ENCODE measurements around the gene PPFIBP1. TPM values are rescaled to one million over a fixed set of nuclear protein-coding genes. Genes with fewer than 3 reads are reported as not detected.
"Not testable (repeated sequence)": the region's sequence is repeated elsewhere in the genome, so short reads cannot be mapped to it uniquely, and the experiment has no call there.

The PPFIBP1 gene
- total RNA-seq, 1 donor from 2014 or later, result 330 TPM

GRCh38 chr12:27703720-27704452 is 179.9 kb downstream of the PPFIBP1 start:
- ATAC-seq (peak; percentile 84), DNase-seq (ENCODE audit: missing footprints) (no peak)
- intact Hi-C loops (cut with DNase I), result loop anchor here (10.0 kb wide), 2 partner anchors 379 to 689 kb away; partner anchors contain the start of gene TM7SF3

- intact Hi-C loops (cut with DNase I), result loop anchor here (10.0 kb wide), 2 partner anchors 380 to 690 kb away; partner anchors contain the start of gene TM7SF3
- DNase-seq (ENCODE audit: missing footprints), result no peak
- ATAC-seq, result no peak
These were observed 181.3 kb downstream of the PPFIBP1 start for GRCh38 chr12:27705263-27705662.

DNA sequence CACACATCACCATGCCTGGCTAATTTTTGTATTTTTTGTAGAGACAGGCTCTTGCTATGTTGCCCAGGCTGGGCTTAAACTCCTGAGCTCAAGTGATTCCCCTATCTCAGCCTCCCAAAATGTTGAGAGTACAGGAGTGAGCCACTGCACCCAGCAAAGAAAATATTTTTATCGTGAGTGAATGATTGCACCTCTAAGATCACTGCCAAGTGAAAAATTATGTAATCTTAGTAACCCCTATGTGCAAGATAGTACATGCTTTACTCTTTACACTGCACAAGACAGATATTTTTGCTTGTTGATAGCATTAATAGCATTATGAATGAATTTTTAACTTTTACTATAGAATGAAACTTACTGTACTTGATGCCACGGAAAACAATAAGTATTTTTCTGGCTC is 183.2 kb downstream of the PPFIBP1 start:
- DNase-seq (ENCODE audit: missing footprints) (no peak), ATAC-seq (no peak)
- intact Hi-C loops (cut with DNase I), result loop anchor here (10.0 kb wide), 2 partner anchors 382 to 692 kb away; partner anchors contain the start of gene TM7SF3

DNA sequence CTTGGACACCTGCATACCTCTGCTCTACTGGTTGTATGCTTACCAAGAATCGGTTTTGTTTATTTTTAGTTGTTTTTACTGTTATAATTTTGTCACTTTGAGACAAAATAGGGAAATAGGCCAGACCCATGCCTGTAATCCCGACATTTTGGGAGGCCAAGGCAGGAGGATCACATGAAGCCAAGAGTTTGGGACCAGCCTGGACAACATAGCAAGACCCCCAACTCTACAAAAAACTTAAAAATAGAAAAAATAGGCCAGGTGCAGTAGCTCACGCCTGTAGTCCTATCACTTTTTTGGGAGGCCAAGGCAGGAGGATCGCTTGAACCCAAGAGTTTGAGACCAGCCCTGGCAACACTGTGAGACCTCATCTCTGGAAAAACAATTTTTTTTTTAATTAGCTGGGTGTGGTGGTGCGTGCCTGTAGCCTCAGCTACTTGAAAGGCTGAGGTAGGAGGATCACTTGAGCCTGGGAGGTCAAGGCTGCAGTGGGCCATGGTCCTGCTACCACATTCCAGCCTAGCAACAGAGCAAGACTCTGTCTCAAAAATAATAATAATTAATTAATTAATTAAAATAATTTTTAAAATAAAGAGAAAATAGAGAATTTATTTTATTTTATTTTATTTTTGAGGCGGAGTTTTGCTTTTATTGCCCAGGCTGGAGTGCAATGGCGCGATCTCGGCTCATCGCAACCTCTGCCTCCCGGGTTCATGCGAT is 185.4 kb downstream of the PPFIBP1 start:
- intact Hi-C loops (cut with DNase I), result loop anchor here (10.0 kb wide), 2 partner anchors 385 to 695 kb away; partner anchors contain the start of gene TM7SF3
- DNase-seq (ENCODE audit: missing footprints), result no peak
- ATAC-seq, result no peak

GRCh38 chr12:27709932-27710591 is 186.1 kb downstream of the PPFIBP1 start:
- intact Hi-C loops (cut with DNase I), result loop anchor here (10.0 kb wide), 3 partner anchors 385 to 695 kb away; partner anchors contain the start of genes CCDC91 and TM7SF3
- ATAC-seq (peak; percentile 53), DNase-seq (ENCODE audit: missing footprints) (no peak)

DNA sequence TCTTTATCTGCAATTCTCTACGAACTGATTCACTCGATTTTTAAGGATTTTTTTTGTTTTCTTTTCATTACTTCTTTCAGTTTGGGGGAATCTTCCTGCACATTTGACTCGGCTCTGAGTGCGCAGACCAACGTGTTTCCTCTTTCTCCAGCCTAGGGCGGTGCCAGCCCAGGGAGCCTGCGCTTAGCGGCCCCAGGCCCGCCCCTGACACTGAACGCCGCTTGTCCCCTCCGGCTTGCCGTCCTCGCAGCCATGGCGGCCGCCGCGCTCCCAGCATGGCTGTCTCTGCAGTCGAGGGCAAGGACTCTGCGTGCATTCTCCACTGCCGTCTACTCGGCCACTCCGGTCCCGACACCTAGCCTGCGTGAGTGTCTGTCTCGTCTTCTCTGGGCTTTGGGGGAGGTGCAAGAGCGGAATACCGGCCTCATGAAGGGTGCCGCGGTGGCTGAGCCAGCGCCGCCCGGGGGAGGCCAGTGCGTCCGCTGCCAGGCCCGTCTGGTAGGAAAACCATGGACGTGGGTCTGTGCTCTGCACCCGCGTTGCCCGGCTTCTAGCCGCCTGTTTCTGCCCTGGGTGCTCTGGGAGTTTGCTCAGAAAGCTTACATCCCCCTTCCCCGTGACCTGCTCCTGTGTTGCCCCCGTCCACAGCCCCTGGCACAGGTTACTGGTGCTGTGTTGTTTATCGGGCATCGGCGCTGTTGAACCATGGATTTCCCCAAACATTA is 186.7 kb downstream of the PPFIBP1 start, which contains the start of gene MRPS35:
Gene MRPS35, plus strand, starts transcription at position 241 of the 725 bp plus-strand sequence. Its CDS starts 12 bp downstream, at position 253.
- ATAC-seq (peak; percentile 98), DNase-seq (ENCODE audit: missing footprints) (peak; percentile 95)
- intact Hi-C loops (cut with DNase I), result loop anchor here (10.0 kb wide), 1 partner anchor 484 kb away; the partner anchor contains the start of gene CCDC91

DNA sequence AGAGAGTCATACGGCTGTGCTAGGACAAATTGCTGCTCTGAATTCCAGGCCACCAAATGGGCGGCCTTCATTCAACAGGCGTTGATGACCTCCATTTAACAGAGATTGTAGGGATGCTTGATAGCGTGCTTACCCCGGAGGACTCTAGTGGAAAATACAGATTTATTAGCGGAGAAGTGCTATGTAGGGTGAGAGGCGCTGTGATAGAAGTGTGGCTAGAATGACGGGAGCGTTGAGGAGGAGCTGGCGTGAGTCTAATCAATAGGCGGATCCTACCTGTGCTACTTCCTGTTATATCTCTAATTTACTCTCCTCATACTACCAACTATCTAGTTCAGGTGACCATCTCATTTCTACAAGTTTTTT is 187.3 kb downstream of the PPFIBP1 start:
- intact Hi-C loops (cut with DNase I), result loop anchor here (10.0 kb wide), 1 partner anchor 484 kb away; the partner anchor contains the start of gene CCDC91
- ATAC-seq (no peak), DNase-seq (ENCODE audit: missing footprints) (no peak)

- ATAC-seq, result no peak
- DNase-seq (ENCODE audit: missing footprints), result no peak
- intact Hi-C loops (cut with DNase I), result loop anchor here (10.0 kb wide), 1 partner anchor 483 kb away; the partner anchor contains the start of gene CCDC91
These were observed 188.0 kb downstream of the PPFIBP1 start for GRCh38 chr12:27711967-27712366.

DNA sequence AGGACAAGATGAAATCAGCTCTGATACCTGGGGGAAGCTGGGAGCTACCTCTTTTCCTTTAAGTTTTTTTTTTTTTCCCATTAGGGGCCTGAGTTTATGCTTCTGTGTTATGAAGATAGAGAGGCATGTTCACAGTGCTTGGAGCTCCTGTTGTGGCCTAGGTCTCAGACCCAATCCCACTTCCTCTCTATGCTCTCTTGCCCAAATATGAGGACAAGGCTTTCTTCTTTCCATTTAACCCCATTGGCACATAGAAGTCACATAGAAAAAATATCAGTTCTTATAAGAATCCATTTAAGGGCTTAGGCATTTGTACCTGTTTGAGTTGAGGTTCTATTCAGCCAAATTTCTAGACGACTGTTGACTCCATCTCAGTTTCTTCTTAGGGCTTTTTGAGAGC is 199.2 kb downstream of the PPFIBP1 start:
- intact Hi-C loops (cut with DNase I), result no loop called here
- no peak for DNase-seq (ENCODE audit: missing footprints)
- ATAC-seq, result no peak

- intact Hi-C loops (cut with DNase I), result loop anchor here (10.0 kb wide), 1 partner anchor 1145 kb away; no protein-coding TSS in a partner anchor
- DNase-seq (ENCODE audit: missing footprints), result no peak
- ATAC-seq, result no peak
These were observed 206.1 kb downstream of the PPFIBP1 start for GRCh38 chr12:27730097-27730588.

GRCh38 chr12:27732281-27732680 is 208.3 kb downstream of the PPFIBP1 start:
- intact Hi-C loops (cut with DNase I), result loop anchor here (2.0 to 10.0 kb wide), 2 partner anchors 209 to 1143 kb away; no protein-coding TSS in a partner anchor
- no peak for DNase-seq (ENCODE audit: missing footprints)
- no peak for ATAC-seq

DNA sequence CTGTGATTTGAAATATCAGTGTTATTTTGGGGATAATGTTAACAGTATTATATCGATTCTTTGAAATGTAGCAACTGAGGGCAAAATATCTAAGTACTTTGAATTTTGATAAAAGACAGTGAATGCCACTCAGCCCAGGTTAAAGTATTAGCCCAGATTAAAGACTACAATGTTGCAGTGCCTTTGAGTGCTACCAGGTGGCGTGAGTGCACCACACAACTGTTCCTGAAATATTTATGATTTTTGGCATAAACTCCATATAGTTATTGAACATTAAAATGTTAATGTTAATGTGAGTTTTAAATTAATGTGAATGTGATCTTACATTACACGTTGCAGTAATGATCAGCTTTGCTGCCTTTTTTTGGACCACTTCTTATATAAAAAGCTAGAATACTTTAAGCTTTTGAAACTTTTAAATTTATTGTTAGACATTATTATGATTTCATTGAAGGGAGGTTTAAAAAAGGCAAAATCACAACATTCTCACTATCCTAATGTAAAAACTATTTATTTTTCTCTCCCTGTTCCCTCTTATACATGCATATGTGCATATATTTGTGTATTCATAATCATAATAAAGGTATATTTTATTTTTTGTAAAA is 209.1 kb downstream of the PPFIBP1 start:
- no peak for DNase-seq (ENCODE audit: missing footprints)
- no peak for ATAC-seq
- intact Hi-C loops (cut with DNase I), result loop anchor here (1.0 to 10.0 kb wide), 3 partner anchors 88 to 1142 kb away; no protein-coding TSS in a partner anchor

GRCh38 chr12:27733791-27734190 is 209.8 kb downstream of the PPFIBP1 start:
- DNase-seq (ENCODE audit: missing footprints) (no peak), ATAC-seq (no peak)
- intact Hi-C loops (cut with DNase I), result loop anchor here (1.0 to 10.0 kb wide), 3 partner anchors 88 to 1141 kb away; no protein-coding TSS in a partner anchor

GRCh38 chr12:27734321-27734720 is 210.3 kb downstream of the PPFIBP1 start:
- ATAC-seq; DNase-seq (ENCODE audit: missing footprints): not testable (repeated sequence)
- intact Hi-C loops (cut with DNase I), result loop anchor here (10.0 kb wide), 1 partner anchor 1140 kb away; no protein-coding TSS in a partner anchor

GRCh38 chr12:27743601-27744000 is 219.6 kb downstream of the PPFIBP1 start:
- DNase-seq (ENCODE audit: missing footprints) (no peak), ATAC-seq (no peak)
- intact Hi-C loops (cut with DNase I), result no loop called here
